Measurements from ENCODE around the gene ROBO4. TPM values are rescaled to one million over a fixed set of nuclear protein-coding genes. Genes with fewer than 3 reads are reported as not detected.

Gene ROBO4
- total RNA-seq, 1 experiment from 2014 or later: 11.7 TPM

- no peak for DNase-seq (ENCODE audit: low spot score)
Measured at GRCh38 chr11:124919898-124920297, 22.2 kb upstream of the ROBO4 start.

- DNase-seq (ENCODE audit: low spot score): no peak
Measured at GRCh38 chr11:124918950-124919349, 21.3 kb upstream of the ROBO4 start, which contains the start of gene HEPN1. TSS of gene HEPN1 (plus strand) at chr11:124919250.

GRCh38 chr11:124917115-124917637 lies 19.5 kb upstream of the ROBO4 start:
- DNase-seq (ENCODE audit: low spot score): no peak

GRCh38 chr11:124916370-124916710 lies 18.7 kb upstream of the ROBO4 start:
- no peak for DNase-seq (ENCODE audit: low spot score)

- peak; percentile 40 for DNase-seq (ENCODE audit: low spot score)
Measured at GRCh38 chr11:124915541-124916369, 18.1 kb upstream of the ROBO4 start.

GRCh38 chr11:124902616-124903015 lies 5.0 kb upstream of the ROBO4 start:
- no peak for DNase-seq (ENCODE audit: low spot score)

GRCh38 chr11:124900464-124900863 lies 2.8 kb upstream of the ROBO4 start:
- DNase-seq (ENCODE audit: low spot score): peak; percentile 94

- DNase-seq (ENCODE audit: low spot score): peak; percentile 71
Measured at GRCh38 chr11:124899383-124900145, 1.9 kb upstream of the ROBO4 start.

GRCh38 chr11:124898711-124899110 lies 1.0 kb upstream of the ROBO4 start:
- peak; percentile 69 for DNase-seq (ENCODE audit: low spot score)

- DNase-seq (ENCODE audit: low spot score): peak; percentile 93
Measured at GRCh38 chr11:124898263-124898680, 607 bp upstream of the ROBO4 start.

- peak; percentile 44 for DNase-seq (ENCODE audit: low spot score)
Measured at GRCh38 chr11:124896821-124897391, 759 bp downstream of the ROBO4 start.

- peak; percentile 46 for DNase-seq (ENCODE audit: low spot score)
Measured at GRCh38 chr11:124896071-124896750, 1.5 kb downstream of the ROBO4 start.

GRCh38 chr11:124895471-124895971 lies 2.1 kb downstream of the ROBO4 start:
- no peak for DNase-seq (ENCODE audit: low spot score)

GRCh38 chr11:124894606-124895430 lies 2.8 kb downstream of the ROBO4 start:
- DNase-seq (ENCODE audit: low spot score): no peak

GRCh38 chr11:124893781-124894401 lies 3.8 kb downstream of the ROBO4 start:
- DNase-seq (ENCODE audit: low spot score): no peak

- DNase-seq (ENCODE audit: low spot score): no peak
Measured at GRCh38 chr11:124892750-124893454, 4.8 kb downstream of the ROBO4 start.

- DNase-seq (ENCODE audit: low spot score): no peak
Measured at GRCh38 chr11:124892146-124892545, 5.5 kb downstream of the ROBO4 start.

- no peak for DNase-seq (ENCODE audit: low spot score)
Measured at GRCh38 chr11:124891373-124891861, 6.2 kb downstream of the ROBO4 start.

- DNase-seq (ENCODE audit: low spot score): no peak
Measured at GRCh38 chr11:124890683-124891372, 6.8 kb downstream of the ROBO4 start.

Data from A172 (cell line).